HL-60/S4 (cell line): ENCODE results near the gene TFPI.

Experiments used
- in situ Hi-C: fragments of 300-500 bp; cut with MboI; formaldehyde crosslinking; loops from 2 replicates; pipeline ENCODE4 v1.14.3; 2022; ENCODE audit warnings: low sequenced_read_pairs

TFPI gene

DNA sequence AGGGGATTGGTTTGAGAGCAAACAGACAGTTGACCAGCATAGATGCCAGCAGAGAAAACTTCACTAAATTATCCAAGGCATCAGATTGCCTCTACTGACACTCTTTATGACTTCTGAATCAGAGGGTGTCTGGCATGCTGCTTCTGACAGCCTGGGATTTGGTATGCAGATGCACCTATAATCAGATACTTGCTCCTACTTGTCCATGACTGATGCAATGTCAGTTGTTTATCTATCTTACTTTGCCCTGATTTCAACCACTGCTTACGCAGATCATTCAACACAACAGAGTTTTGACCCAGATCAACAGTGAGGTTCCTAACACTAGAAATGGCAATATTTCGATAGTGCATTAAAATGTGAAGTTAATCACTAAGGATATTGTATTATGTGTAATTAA is 83.5 kb downstream of the TFPI start:
- in situ Hi-C loops, result no loop called here

DNA sequence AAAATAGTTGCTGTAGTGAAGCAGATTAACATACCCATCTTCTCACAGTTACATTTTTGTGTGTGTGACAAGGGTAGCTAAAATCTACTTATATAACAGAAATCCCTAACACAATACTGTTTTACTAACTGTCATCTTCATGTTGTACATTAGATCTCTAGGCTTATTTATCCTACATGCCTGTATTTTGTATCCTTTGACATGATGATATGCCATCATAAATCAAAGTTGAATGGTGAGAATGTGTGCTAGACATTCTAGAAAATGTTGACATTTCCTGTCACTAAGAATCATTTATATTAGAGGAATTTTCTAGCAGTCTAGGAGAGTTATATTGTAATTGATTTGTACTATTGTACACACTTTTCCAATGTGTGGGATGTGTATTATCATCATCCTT is 84.7 kb downstream of the TFPI start:
- in situ Hi-C loops, result no loop called here

DNA sequence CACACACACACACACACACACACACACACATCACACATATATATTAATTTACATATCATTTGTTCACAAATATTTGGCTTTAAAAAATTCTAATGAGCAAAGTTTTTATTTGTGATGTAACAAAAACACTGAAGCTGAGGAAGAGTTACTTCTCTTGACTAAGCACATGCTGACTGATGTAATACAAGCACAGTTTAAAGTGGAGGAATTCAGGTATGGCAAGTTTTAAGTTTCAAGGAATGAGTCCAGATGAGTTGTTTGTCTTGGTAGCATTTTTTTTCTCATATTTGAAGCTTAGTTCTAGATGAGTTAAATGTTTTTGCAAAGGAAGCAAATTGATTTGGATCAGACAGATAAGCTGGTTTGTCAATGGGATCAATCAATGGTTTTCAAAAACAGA is 86.0 kb downstream of the TFPI start:
- in situ Hi-C loops, result no loop called here

DNA sequence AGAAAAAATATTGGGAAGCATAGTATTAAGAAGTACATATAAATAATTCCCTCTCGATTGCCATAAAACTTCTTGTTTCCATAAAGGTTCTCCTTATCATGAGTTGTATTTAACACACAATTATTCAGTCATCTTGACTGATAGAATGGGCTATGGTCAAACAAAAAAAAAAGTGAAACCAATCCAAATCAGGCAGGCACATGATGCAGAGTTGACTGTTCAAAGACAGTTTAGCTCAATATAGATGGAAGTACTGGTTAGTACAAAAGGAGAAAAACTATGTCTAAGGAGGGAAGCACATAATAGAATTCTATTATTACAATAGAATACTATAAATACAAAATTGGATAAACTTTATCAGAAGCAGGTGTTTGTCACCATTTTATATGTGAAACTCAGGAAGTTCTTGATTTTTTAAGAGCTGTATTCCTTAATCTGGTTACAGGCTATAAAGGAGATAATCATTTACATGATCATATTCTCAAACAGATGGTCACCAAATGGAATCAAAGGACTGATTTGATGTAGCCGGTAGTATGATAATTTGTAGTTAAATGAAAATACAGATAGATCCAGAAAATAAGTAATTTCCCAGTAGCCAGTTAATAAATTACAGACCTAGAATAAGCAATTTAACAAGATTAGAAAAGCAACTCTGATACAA is 88.0 kb downstream of the TFPI start:
- in situ Hi-C loops, result no loop called here

DNA sequence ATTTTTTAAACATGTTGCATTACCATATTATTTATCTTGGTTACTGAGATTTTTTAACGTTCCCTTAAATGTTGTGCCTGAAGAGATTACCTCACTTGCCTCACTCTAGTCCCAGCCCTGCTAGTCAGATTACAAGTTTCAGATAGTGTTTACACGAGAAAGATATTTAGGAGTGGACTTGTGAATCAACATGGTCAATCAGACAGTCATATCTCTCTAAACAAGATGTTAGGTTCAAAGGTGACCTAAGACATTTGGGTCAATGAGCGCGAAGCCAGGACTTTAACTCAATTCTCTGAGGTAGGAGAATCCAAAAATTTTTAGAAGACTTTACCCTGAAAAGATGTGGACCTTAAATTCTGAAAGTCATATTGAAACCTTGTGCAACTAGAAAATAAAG is 91.4 kb downstream of the TFPI start:
- in situ Hi-C loops, result no loop called here

DNA sequence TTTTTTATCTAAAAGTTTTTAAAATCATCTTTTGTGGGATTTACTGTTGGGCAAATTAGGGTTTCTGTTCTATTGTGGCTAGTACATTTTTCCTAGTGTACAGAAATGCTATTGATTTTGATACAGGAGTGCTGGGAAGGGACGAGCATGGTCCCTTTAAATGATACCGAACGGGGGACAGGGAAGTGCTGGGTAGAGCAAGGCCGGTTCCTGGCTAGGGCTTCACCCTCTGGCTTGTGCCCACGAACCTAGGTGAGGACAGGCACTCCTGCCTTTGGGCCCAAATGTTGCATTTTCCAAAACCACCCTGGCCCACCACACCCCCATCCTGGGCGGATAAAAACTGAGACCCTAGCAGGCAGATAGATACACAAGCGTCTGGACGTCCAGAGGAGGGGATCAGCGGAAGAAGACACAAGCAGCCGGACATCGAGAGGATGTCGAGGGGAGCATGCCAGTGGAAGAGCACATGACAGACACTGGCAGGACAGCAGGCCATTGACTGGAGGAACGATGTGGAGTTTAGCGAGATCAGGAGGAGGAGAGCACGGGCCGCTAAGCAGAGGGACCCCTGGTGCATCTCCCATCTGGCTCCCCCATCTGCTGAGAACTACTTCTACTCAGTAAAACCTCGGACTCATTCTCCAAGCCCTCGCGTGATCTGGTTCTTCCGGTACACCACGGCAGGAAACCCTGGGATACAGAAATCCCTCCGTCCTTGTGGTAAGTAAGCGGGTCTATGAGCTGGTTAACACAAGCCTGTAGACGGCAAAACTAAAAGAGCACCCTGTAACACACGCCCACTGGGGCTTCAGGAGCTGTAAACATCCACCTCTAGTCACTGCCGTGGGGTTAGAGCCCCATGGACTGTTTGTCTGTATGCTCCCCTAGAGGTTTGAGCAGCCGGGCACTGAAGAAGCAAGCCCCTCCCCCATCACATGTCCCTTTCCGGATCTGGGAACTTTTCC is 92.7 kb downstream of the TFPI start:
- in situ Hi-C loops, result no loop called here

DNA sequence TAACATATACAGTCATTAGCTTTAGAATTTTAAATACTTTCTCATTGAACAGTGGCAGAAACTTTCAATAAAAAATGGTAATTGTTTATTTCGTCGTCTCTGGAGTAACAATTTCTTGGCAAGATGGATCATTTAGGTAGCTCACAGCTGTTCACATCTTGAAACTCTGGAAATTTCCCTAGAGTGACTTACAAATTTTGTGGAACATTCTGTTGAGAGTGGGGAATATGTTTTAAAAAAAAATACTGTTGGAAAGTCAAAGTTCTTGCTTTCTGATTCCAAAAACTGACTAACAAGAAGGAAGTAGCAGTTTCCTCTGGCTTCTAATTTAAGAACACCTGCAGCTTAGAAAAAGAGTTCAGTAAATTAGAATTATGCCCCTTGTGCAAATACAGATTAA is 95.0 kb downstream of the TFPI start:
- in situ Hi-C loops, result no loop called here

DNA sequence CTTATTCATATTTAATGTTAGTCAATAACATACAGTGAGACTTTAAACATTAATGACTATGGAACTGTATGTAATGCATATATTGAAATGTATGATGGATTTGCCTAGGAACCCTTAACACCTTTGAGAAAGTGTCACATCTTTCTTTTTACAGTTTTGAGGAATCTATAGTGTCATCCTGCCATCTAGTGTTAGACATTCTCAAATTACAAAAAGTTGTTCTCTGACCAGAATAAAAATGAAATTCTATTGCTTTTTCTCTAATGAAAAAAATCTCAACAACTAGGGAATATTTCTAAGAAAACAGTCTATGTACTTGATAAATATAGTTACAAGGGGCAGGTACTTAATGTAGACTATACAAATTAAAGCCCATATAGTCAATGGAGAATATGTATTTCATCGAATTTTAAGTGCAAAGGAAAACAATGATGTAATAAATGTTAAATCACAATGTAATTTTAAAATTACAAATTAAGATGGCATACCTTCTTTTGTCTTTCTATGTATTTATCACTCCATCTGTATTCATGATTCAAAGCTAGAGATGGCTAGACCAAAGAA is 101.1 kb downstream of the TFPI start:
- in situ Hi-C loops, result no loop called here

DNA sequence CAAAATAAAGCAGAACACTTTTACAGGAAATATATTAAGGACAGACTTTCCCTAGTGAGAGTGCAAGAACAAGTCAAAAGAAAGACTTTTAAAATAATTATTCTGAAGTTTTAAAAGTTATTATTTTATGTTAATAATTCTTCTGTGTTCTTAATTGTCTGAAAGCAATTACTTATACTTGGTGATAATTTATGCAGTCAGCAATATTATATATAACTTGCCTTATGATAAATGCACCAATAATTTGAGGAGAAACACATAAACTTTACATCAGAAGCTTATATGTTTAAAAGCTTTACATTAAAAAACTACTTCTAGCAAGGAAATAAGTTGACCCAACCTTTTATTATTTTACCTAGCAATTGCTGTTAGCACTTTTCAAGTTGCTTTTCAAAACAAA is 102.7 kb downstream of the TFPI start:
- in situ Hi-C loops, result no loop called here

DNA sequence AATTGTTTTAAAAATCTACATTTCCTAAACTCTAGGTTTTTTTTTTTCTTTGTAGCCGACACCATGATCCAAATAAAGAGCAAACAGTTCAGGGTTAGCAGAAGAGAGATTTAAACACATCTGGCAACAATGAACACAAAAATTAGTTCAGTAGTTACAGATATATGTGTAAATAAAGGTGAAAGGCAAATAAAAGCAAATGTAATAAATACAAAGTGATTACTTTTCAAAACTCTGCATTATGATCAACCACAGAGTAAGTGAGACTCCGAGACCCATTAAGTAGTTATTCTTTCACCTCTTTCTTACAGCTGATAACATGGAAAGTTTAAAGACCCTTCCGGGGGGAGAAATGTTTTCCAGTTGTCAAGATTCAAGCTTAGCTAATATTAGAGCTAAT is 106.9 kb downstream of the TFPI start:
- in situ Hi-C loops, result no loop called here

DNA sequence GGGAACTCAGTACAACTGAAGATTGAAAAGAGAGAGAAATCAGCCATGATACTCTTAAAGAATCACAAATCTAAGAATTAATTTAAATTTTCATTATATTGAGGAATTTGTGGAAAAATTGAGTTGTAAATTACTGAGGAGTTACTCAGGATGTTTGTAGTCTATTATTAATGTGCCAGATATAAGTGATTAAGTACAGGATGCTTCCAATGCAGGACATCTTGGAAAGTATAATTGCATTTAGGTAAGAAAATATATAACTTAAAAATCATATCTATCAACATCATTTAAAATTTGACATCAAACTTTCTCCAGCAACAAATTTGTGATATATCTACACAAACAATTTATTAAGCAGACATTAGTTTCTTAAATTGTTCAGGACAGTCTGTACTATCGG is 107.5 kb downstream of the TFPI start:
- in situ Hi-C loops, result no loop called here

DNA sequence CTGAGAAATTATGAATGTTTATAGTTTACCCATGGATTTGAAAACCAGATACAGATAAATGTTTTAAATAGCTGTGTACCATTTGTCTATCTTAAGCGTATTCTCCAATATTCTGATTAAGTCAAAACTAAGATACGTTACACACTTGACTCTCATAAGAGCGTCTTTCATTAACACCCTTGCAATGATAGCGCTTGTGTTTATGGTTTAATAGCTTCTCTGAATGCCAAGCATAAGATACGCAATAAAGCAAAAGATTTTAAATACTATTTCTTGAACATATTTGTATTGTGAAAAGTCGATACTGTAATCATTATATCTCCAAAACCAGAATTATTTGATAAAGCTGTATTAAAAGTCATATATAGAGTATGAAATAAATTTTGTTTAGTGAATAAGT is 109.2 kb downstream of the TFPI start:
- in situ Hi-C loops, result no loop called here

DNA sequence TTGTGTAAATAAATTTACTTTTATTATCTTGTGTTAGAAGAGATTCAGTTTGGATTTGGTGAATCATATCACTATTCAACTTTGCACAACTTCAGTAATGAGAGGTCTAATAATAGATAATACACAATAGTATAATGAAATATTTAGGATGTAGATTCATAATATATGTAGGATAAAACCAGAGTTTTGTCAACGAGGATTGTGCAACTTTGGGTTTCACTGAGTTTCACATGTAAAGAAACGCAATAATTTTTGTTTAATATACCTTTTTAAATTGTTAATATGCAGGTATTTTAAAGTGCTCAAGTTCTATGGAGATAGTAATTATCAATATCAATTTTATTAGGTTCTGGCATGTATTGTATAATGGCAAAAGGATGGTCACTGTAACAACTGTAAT is 111.5 kb downstream of the TFPI start:
- in situ Hi-C loops, result no loop called here

DNA sequence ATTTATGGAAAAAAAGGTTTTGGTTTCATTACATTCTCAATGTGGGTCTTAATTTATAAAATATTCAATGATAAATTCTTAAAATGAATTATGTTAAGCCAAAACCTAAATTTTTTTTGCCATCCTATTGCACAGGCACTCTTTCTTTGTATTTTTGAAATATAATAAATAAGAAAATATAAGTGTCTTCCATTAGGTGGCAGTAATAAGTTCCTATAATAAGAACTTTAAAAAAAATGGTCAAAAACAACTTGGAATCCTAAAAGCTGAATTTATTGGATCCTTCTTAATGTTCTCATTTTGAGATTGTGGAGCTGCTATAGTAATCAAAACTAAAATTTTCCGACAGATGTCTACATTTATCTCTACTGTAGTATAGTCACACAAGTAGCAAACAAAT is 111.9 kb downstream of the TFPI start:
- in situ Hi-C loops, result no loop called here

DNA sequence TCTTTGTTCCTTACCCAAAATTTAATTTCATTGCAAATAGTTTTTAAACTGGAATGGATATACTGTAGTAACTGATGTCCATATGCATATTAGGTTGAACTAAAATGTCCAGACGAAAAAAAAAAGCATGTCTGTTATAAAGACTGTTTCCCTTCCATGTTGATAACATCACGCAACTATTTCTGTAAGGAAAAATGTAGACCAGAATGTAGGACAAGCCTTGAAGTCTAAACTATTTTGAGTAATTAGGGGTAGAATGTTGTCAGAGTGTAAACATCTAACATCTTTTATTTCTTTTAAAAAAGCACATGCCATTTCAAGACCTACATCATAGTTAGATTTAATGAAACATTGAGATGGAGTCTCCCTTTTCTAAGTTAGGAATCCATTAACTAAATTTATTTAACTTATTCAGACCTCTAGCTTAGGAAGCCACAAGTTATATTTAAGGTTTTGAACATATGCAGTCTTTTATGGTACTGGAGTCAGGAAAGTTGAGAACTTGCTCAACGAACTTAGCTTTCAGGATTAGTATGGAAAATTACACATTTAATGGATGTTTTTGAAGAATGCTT is 114.0 kb downstream of the TFPI start:
- in situ Hi-C loops, result no loop called here

DNA sequence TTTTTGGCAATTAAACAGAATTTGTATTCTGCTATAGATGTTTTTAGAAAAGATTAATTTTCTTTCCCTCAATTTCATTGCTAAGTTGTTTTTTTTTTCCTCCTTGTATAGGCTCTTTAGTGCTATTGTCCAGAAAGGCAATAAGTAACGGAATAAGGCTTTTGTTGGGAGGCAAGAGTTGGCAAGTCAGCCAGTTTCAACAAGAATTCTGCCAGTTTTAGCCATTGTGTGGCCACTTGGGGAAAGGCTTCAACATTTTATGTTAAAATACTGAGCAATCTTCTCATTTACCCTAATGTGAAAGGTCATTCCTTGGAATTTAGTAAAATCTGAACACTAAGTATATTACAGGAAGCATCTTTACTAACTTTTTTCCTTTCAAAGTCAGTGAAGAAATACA is 115.8 kb downstream of the TFPI start:
- in situ Hi-C loops, result no loop called here

DNA sequence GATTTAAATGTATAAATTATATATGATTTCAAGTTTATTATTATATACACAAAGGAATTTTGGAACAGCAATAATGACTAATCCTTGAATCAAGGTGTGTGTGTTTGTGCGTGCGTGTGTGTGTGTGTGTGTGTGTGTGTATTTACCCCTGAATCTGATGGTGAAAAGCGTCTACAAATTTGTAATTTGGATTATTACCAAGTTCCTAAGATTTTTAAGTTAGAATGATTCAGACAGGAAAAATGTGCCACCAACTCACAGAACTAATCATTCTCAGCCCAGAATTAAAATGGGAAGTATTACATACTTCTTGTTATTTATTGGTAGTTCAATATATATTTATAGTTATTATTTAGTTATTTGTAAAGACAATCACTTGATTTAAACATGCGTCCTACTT is 118.5 kb downstream of the TFPI start:
- in situ Hi-C loops, result no loop called here

DNA sequence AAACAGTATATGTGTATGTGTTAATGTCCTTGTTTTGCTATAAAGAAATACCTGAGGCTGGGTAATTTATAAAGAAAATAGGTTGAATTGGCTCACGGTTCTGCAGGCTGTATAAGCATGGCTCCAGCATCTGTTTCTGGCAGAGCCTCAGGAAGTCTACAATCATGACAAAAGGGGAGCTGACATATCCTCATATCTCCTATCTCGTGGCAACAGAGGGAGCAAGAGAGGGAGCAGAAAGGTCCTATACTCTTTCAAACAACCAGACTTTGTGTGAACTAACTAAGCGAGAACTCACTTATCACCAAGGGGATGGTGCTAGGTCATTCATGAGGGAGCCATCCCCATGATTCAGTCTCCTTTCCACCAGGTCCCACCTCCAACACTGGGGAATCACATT is 119.2 kb downstream of the TFPI start:
- in situ Hi-C loops, result no loop called here

DNA sequence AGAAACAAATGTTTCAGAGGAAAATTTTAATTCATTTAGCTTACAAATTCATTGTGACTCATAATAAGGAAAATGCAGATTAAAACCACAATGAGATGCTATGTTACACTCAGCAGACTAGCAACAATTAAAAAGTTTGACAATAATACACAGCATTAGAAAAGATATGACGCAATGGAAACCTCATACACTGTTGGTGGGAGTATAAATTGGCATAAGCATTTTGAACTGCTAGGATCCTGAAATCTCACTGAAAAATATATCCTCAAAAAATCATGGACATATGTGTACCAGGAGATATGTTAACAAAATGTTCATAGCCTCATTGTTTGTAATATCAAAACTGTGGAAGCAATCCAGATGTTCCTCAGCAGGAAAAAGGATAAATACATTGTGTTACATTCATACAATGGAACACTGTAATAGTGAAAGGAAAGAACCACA is 119.9 kb downstream of the TFPI start:
- in situ Hi-C loops, result no loop called here

DNA sequence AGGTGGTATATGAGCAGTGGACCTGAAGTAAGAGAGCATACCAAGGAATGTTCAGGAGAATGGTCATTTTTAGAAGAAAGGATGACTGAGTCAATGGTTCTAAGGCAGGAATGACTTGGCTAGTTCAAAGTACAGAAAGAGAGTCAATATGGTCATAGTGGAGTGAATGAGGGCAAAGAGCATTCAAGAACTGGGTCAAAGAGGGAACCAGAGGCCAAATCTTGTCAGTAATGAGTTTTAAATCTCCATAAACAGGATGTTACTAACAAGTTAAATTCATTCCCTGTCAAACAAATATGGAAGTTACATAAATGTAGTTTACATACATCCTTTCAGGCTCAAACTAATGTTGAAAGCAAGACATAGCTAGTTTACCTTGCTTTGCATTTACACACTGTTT is 122.3 kb downstream of the TFPI start:
- in situ Hi-C loops, result no loop called here

DNA sequence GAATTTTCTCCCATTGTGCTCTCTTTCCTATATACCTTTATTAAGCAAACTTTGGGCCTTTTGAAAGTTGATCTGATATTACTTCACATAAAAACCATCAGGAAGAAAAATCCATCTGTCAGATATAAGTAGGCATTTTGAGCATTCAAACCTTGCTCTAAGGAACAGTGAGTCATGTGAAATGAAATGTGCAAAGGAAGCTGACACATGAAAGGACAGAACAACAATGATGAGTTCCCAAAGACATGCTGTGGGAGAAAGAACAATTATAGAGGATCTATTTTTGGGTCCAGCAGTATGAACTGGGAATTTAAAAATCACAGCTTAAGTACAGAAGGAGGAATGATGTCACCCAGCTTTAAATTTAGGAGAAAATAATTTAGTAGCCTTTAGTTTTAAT is 124.2 kb downstream of the TFPI start:
- in situ Hi-C loops, result no loop called here

DNA sequence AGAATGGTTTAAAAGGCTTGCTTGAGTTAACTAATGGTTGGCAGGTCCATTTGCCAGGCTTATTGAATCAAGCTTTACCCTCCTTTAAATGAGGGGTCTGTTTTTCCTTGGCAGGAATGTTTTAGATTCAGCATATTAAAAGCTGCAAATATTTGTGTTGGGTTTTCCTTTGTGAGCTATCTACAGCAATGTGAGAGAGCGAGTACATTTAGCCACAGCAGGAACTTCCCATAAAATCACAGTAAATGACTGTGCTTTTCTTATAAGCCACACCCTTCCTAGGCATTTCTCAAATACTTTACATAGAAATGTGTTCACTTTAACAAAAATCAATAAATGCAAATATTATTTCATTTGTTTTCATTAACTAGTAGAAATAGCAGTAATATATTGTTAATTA is 130.1 kb downstream of the TFPI start:
- in situ Hi-C loops, result no loop called here
